ENCODE measurements around the gene HEBP2. TPM values are rescaled to one million over a fixed set of nuclear protein-coding genes. Genes with fewer than 3 reads are reported as not detected.

Gene HEBP2
- total RNA-seq, 1 donor from 2014 or later, result 63.2 TPM

DNA sequence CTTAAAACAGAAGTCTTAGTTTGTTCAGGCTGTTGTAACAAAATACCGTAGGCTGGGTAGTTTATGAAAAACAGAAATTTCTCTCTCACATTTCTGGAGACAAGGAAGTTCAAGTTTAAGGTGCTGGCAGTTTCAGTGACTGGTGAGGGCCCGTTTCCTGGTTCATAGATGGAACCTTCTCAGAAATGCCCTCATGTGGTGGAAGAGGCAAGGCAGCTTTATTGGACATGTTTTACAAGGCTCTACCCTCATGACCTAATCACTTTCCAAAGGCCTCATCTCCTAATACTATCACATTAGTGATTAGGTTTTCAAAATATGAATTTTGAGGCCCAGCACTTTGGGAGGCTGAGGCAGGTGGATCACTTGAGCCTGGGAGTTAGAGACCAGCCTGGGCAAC, 2.4 kb downstream of the HEBP2 start:
- H3K4me1 ChIP-seq, result peaks cover 0 to 5% of the 10 kb centered on the region in 2 donors
- no peaks in the 10 kb centered on the region for H3K9me3 ChIP-seq
- no peak overlapping the region for H3K27ac ChIP-seq
- intact Hi-C loops (cut with DNase I), result loop anchor here (10.0 kb wide), 2 partner anchors 368 to 542 kb away; partner anchors contain the start of genes CCDC28A and TNFAIP3
- H3K36me3 ChIP-seq, result peaks cover 42 to 52% of the 10 kb centered on the region in 2 donors
- no peak overlapping the region for H3K4me3 ChIP-seq
- no peak for DNase-seq (ENCODE audit: low spot score in 2 of 2)
- no peaks in the 10 kb centered on the region for H3K27me3 ChIP-seq
- no peak for TF ChIP-seq CTCF (IDR thresholded peaks at IDR 0.05)

GRCh38 chr6:138410048-138410735, 6.2 kb downstream of the HEBP2 start:
- Histone ChIP-seq H3K27me3 (no peaks in the 10 kb centered on the region), H3K36me3 (peaks cover 67 to 80% of the 10 kb centered on the region in 2 donors), H3K4me1 (no peaks in the 10 kb centered on the region), H3K9me3 (no peaks in the 10 kb centered on the region), H3K27ac (no peak overlapping the region), H3K4me3 (no peak overlapping the region)
- no peak for DNase-seq (ENCODE audit: low spot score in 2 of 2)
- intact Hi-C loops (cut with DNase I), result no loop called here
- TF ChIP-seq CTCF (IDR thresholded peaks at IDR 0.05), result no peak

DNA sequence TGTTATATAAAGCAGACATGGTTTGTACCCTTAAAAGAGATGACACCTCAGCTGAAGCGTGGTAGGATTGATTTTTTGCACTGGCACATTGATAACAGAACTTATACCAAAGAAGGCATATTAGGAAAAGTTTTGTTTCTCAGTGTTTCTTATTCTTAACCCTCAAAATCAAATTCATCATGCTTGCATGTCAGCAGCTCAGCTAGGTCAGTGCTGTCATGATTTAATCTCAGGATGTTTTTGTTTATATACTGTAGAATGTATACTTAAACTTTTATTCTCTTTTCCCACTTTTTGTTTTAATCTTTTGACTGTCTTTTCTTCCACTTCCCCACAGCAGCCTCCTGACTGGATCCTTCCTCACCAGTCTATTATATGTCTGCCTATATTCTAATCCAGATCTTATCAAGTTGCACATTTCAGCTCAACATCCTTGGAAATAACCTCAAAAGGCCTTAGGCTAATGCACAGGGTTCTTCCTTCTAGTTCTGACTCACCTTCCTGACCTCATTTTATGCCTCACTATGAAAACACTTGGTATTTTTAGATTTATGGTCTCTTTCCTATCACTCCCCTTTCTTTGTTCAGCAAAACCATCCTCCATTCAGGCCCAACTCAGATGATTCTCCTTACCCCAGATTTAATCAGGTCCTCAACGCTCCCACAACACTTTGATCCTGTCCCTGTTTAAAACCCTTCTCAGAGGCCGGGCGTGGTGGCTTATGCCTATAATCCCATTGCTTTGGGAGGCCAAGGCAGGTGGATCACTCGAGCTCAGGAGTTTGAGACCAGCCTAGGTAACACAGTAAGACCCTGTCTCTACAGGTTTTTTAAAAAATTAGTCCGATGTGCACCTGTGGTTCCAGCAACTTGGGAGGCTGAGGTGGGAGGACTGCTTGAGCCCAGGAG, 7.2 kb downstream of the HEBP2 start:
- intact Hi-C loops (cut with DNase I), result no loop called here
- no peak for TF ChIP-seq CTCF (IDR thresholded peaks at IDR 0.05)
- no peaks in the 10 kb centered on the region for H3K27me3 ChIP-seq
- peaks cover 67 to 76% of the 10 kb centered on the region in 2 donors for H3K36me3 ChIP-seq
- no peak overlapping the region for H3K27ac ChIP-seq
- DNase-seq (ENCODE audit: low spot score in 2 of 2), result no peak
- no peaks in the 10 kb centered on the region for H3K4me1 ChIP-seq
- no peak overlapping the region for H3K4me3 ChIP-seq
- no peaks in the 10 kb centered on the region for H3K9me3 ChIP-seq

GRCh38 chr6:138415125-138415524, 11.1 kb downstream of the HEBP2 start:
- Histone ChIP-seq H3K9me3 (no peaks in the 10 kb centered on the region), H3K27ac (no peak overlapping the region), H3K36me3 (peaks cover 36 to 50% of the 10 kb centered on the region in 2 donors), H3K4me3 (no peak overlapping the region), H3K27me3 (no peaks in the 10 kb centered on the region), H3K4me1 (no peaks in the 10 kb centered on the region)
- no peak for DNase-seq (ENCODE audit: low spot score in 2 of 2)
- intact Hi-C loops (cut with DNase I), result no loop called here
- no peak for TF ChIP-seq CTCF (IDR thresholded peaks at IDR 0.05)

GRCh38 chr6:138416206-138416605, 12.2 kb downstream of the HEBP2 start:
- no peak for DNase-seq (ENCODE audit: low spot score in 2 of 2)
- Histone ChIP-seq H3K4me3 (no peak overlapping the region), H3K27me3 (no peaks in the 10 kb centered on the region), H3K36me3 (peaks cover 28 to 41% of the 10 kb centered on the region in 2 donors), H3K9me3 (no peaks in the 10 kb centered on the region), H3K27ac (no peak overlapping the region), H3K4me1 (no peaks in the 10 kb centered on the region)
- no peak for TF ChIP-seq CTCF (IDR thresholded peaks at IDR 0.05)
- intact Hi-C loops (cut with DNase I), result no loop called here
